GM19239 (cell line): Measurements from ENCODE around the gene CEP55.
"Not testable (repeated sequence)": the region's sequence is repeated elsewhere in the genome, so short reads cannot be mapped to it uniquely, and the experiment has no call there.

ENCODE experiments used
- DNase-seq: peaks from one replicate; pipeline ENCODE4 v3.0.0; 2011; ENCODE audit warnings: low spot score; ENCODE audit not compliant: insufficient read length
- FAIRE-seq: peaks from 2 replicates; lab custom pipeline; 2011; peaks lifted over from hg19 to GRCh38; lab: Jason Lieb, UNC

The CEP55 gene

DNA sequence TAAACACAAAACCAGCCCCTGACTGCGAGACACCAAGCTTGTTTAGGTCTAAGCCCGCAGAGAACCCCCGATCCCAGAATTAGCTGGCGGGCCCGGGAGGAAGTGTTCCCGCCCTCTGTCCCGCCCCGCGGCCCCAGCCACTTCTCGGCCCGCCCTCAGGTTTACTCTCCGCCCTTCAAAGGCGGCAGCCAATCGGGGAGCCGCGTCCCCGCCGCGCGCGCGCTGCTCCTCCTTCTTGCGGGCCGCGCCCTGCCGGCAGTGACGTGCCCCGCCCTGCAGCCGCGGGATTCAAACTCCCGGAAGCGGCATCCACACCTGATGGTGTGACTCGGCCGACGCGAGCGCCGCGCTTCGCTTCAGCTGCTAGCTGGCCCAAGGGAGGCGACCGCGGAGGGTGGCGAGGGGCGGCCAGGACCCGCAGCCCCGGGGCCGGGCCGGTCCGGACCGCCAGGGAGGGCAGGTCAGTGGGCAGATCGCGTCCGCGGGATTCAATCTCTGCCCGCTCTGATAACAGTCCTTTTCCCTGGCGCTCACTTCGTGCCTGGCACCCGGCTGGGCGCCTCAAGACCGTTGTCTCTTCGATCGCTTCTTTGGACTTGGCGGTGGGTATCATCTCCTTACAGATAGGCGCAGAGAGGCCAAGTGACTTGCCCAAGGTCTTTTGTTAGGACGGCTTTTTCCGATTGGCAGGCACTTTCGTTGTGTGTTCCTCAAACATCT lies at the start of gene CEP55:
Gene CEP55, plus strand, starts transcription at position 291 of the 720 bp plus-strand sequence. CDS start 3,440 bp downstream, outside the sequence.
- DNase-seq = peak; percentile 76
- FAIRE-seq = peak; percentile 96

DNA sequence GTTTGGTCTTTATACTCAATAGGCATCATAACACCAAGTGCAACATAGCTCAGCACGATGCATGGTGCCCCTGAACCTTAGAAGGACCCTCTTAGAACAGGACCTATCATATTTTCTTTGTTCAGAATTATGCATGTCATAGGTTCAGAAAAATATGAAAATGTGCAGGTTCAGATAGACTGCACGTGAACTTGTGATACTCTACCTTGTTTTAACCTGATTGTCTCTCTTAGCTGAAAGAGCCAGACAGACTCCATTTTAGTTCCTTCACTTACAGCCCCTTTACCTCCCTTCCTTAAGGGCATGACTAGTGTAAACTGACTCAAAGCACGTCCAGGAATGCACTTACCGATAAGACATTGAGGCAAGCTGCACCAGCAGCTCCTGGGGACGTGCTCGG lies 49.4 kb upstream of the CEP55 start:
- no peak for DNase-seq
- FAIRE-seq = no peak

DNA sequence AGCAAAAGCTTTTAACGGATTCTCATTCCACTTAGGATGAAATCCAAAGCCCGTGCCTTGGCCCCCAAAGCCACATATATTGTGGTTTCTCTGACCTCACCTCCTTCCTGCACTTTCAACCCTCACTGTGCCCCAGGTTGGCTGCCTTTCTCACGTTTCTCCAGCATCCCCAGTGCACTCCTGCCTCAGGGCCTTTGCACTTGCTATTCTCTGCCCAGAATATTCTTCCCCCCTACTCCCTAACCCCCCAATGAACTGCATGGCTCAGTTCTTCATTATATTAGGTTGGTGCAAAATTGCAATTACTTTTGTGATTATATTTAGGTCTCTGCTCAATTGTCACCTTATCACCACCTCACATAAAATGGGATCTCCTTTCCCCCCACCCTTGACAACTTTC lies 48.4 kb upstream of the CEP55 start:
- no peak for FAIRE-seq
- DNase-seq = no peak

DNA sequence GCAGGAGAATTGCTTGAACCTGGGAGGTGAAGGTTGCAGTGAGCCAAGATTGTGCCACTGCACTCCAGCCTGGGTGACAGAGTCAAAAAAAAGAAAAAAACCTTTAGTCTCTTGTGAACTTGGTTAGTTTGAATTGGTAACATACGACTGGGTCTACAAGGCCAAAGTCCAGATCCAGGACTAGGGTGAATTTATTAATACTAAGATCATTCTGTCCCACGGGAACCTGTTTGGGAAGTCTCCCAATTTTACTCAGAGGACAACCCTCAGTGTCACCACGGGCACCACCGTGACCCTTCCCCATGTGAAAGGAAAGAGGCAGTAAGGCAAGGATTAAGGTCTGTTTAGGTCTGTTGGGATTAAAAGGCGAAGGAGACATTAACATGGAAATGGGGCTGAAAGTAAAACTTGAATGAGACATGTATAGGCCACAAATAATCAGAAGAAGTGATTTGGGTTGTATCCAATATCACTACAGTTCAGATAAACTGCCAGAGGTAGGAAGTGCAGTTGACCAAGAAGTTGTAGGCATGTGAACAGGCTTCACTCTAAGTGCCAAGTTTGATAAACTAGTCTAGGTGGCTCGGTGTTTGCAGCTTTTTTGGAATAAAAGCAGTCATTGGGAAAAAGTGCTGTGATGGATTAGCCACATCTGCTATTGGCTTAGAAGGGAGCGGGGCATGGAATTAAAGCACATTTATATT lies 45.0 kb upstream of the CEP55 start:
- FAIRE-seq = no peak
- DNase-seq = no peak

DNA sequence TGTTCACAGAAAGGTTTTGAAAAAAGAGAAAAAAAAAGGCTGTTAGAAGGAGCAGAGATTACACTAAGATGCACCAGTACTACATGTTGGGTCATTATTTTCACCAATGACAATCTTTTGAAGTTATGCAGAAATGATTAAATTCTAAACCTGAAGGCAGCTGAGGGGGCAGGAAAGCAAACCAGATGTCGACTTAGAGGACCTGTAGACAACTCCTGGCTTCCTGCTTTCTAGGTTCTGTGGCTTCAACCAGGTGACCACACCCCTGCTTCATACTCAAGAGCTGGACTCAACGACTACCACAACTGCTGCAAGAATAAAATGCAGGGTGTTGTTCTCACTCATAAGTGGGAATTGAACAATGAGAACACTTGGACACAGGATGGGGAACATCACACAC lies 44.3 kb upstream of the CEP55 start:
- FAIRE-seq = no peak
- DNase-seq = no peak

DNA sequence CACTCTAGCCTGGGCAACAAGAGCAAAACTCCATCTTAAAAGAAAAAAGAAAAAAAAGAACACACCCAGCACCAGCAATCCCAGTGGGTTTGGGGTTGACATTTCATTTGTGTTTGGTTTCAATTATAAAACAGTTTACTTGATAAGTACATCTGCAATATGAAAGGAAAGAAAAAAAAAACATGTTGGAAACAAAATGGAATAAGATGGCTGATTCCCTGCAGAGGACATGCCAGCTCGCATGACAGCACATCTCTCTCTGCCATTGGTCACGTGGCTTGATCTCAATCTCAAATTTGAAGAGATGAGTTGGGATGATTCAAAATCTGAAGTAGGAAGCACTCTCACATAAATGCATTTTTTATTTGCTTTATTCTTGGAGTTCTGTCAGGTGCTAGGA lies 42.3 kb upstream of the CEP55 start:
- no peak for FAIRE-seq
- DNase-seq = no peak

DNA sequence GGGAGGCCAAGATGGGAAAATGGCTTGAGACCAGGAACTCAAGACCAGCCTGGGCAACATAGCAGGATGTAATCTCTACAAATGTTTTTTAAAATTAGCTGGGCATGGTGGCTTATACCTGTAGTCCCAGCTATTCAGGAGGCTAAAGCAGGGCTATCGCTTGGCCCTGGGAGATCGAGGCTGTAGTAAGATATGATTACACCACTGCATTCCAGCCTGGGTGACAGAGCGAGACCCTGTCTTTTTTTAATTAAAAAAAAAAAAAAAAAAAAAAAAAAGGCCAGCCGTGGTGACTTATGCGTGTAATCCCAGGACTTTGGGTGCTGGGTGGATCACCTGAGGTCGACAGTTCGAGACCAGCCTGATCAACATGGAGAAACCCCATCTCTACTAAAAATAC lies 41.7 kb upstream of the CEP55 start:
- no peak for FAIRE-seq
- DNase-seq = no peak

DNA sequence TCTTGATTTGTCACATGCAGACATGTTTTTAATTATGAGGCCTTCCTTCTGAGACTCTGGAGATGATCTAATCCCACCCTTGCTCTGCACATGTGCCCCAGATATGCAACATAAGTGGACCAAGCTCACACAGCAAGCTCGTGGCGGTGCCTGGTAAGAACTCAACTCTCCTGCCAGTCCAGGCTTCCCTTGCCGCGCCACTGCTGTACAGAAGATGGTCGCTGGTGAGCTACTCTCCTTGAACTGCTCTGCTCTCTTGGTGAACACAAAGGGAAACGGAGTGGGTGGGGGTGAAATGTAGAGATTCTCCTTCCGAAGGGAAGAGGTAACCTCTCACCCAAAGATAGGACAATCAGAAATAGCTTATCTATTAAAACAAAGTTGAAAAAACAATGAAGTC lies 39.9 kb upstream of the CEP55 start:
- no peak for FAIRE-seq
- DNase-seq = no peak

DNA sequence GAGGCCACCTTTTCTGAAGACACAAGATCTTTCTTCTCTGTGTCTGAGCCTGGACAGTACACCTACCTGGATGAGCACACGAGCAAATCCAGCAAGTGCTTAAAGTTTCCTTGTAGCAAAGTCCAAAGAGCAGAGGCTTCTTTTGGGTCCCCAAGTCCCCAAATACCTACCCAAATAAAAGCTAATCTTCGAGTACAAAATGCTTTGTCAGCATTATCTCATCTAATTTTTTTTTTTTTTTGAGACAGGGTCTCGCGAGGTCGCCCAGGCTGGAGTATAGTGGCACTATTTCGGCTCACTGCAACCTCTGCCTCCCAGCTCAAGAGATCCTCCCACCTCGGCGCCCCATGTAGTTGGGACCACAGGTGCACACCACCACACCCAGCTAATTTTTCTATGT lies 38.9 kb upstream of the CEP55 start:
- DNase-seq = no peak
- no peak for FAIRE-seq

DNA sequence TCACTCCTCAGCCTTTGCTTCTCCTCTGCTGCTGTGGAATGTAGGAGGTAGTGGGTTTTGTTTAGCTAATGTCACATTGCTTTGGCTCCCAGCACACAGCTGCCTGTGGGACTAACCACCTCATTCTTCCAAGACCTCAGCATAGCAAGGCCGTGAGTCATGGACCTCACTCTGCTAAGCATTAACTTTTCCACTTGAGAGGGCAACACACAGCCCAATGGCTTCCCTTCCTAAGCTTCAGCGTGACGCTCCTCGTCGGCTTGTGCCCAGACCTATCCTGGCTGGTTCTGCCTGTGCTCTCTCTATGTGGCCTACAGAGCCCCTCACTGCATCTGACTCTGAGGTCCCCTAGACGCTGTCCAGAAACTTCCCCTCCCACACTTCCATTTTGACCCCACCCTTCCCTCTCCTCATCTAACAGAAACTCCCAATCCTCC lies 37.6 kb upstream of the CEP55 start:
- FAIRE-seq (no peak), DNase-seq (no peak)

DNA sequence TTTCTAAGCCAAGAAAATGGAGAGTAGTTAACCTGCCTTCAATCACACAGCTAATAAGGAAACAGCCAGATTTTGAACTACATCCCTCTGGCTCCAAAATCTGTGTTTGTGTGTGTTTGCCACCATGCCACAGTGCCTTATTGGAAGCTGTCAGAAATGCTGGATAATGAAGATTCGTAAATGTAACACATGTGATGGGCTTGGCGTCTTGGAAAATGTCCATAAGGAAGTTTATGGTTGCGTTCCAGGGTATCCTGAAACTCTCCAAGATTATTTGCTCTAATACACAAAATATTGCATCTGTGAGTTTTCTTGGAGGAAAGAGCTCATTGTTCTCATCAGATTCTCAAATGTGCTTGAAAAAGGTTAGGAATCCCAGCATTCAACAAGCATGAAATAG lies 36.9 kb upstream of the CEP55 start:
- FAIRE-seq = no peak
- DNase-seq = no peak

DNA sequence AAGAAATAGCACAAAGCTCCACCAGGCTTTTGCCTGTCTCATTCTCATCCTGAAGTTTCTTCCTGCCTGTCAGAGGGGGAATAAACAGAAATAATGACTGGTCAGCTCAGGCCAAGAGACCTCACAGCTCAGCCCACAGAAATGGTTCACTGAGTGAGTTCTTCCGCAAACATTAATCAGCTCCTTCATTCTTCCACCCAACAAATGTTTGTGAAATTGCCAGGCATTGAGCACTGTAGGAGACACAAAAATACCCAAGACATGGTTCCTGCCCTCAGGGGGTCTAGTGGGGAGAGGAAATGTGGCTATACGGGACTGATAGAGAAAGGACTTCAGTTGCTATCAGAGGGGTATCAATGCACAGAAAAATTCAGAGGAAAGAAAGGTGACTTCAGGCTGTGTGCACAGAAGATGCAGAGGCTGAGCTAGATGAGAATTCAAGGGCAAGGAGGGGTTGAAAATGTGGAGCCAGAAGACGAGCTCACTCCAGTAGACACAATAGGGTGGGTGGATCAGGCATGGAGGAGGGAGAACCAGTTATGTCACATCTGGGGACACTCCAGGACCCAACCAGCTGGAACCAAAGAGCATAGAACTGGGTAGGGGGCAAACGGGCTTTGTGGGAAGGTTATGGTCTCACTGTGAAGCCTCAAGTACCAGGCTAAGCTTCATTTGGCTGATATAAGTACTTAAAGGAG lies 35.2 kb upstream of the CEP55 start:
- DNase-seq = no peak
- no peak for FAIRE-seq

DNA sequence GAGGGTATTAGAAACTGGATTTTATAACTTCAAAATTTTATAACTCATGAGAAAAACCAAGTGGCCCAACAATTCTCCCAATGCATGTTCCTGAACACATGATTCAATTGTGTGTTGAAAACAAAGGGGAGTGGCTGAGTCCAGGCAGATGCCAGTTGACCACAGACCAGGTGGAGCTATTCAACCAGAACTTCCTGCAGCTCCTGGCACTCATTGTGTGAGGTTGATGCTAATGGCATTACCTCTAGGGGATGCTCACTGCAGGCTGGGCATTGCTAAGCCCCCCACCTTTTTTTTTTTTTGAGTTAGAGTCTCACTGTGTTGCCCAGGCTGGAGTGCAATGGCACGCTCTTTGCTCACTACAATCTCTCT lies 34.6 kb upstream of the CEP55 start:
- no peak for FAIRE-seq
- DNase-seq = no peak

DNA sequence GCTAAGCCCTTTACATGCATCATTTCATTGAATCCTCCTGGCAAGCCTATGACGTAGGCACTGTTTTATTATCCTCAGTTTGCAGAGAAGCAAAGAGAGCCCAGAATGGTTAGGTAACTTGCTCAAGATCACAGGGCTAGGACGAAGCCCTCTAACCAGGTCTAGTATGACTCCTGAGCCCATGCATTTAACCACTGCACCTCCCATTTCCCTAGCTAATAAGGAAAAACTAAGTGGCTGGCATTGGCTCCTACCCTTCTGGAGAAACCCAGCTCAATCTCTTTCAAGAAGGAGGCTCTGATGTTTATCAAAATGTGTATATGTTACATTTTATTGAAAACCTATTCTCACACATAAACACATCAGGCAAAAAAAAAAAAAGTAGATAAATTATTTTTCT lies 34.0 kb upstream of the CEP55 start:
- FAIRE-seq (no peak), DNase-seq (no peak)

DNA sequence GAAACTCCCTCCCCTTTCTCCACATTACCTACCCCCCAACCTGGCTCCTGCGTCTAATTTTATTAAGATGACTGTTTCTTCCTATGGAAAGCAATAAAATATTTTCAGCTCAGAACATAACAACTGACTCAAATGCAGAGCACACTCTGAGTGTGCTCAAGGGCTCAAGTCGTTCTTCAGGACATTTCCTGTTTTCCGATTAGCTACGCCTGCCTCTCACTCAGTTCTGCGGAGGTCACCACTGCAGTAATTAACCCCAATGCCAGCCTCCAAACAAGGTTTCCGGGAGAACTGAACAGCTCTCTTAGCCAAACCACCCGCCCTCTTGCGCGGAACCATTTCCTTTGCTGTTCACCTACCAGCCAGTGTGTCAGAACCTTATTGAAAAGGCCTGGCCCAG lies 33.5 kb upstream of the CEP55 start:
- DNase-seq (no peak), FAIRE-seq (no peak)

DNA sequence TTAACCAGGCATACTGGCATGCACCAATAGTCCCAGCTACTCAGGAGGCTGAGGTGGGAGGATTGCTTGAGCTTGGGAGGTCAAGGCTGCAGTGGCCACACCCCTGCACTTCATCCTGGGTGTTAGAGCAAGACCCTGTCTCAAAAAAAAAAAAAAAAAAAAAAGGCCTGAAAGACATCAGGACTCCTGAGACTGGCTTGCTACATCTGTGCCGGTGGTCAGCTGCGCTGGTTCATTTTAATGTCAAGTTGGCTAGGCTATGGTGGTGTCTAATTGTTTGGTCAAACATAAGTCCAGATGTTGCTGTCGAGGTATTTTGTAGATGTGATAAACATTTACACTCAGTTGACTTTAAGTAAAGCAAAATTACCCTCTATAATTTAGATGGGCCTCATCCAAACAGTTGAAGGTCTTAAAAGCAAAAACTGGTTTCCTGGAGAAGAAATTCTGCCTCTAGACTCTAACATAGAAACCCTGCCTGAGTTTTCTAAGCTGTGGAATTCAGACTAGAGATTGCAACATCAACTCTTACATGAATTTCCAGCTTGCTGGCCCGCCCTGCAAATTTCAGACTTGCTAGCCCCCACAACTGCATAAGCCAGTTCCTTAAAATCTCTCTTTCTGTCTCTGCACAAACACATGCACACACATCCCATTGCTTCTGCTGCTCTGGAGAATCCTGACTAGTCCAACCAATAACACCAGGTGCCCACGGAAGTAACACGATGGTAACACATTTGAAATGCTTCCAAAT lies 32.5 kb upstream of the CEP55 start:
- DNase-seq (no peak), FAIRE-seq (no peak)

DNA sequence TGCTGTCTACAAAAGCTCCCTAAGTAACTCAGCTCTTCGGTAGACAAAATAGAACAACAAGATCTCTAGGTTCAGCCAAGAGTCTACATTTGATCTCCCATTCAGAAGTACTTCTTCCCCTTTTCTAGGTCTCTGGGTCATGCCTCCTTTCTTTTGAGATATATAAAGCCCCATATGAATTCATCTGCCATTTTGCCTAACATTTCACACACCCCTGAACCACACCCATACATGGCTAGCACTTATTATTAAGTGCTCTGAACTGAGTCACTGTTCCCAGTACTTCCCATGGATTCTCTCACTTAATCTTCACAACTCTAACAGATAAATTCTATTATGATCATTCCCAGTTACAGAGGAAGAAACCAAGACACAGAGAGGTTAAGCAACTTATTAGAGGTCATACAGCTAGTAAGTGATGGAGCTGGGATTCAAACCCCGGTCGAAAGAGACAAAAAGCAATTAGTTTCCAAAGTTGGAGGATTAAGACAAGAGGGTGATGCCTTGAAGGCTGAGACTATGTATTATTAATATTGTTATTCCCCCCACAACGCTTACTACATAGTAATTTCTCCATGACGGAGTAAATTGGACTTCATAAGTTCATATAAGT lies 31.5 kb upstream of the CEP55 start:
- DNase-seq (no peak), FAIRE-seq (no peak)

DNA sequence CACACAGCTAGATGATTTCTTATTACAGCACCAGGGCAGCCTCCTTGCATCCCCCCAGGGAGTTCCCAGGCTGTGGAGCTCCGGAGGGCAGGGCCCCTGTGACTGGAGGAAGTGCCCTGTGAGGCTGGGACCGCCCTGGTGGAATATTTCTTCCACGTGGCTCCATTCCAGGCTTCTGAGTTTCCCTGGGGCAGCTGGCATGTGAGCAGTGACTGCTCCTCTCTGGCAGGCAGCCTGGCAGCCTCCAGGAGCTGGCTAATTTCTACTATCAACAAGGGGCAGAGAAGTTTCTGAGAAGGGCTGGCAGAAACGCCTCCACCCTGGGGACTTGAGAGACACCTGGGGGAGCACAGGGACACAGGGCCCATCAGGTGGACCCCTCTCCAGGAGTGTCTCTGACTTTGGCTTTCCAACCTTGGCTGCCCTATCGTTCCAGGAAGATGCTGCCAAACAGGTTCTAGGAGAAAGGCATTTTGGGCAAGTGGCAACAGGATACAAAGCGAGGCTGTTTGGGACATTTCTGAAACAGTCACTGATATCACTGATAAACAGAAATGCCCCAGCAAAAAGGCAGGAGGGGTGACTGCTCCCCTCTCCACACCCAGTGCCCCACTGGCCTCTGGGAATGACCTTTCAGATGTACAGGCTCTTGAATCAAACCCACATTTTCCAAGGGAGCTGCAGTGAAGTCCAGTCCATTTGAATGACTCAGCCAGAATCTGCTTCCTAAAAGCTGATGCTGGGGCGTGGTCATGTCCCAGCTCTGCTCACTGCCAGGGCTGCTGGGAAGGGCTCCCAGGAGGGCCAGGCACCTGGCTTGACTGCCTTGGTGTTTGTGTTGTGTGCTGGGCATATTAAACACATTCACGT lies 30.4 kb upstream of the CEP55 start:
- no peak for DNase-seq
- no peak for FAIRE-seq

DNA sequence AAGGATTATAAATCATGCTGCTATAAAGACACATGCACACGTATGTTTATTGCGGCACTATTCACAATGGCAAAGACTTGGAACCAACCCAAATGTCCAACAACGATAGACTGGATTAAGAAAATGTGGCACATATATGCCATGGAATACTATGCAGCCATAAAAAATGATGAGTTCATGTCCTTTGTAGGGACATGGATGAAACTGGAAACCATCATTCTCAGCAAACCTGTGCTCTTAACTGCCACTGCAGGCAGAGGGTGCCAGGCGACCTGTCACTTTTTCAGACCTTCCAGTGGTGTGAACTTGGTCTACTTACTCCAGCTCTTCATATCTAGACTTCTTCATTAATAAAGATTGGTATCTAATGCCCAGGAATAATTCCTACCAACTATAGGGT lies 28.8 kb upstream of the CEP55 start:
- not testable (repeated sequence) for FAIRE-seq

More for the DNA sequence above, 28.8 kb upstream of the CEP55 start:
- DNase-seq = not testable (repeated sequence)
